ENCODE measurements around the gene LDLRAD3.

GRCh38 chr11:36019722-36020121 lies 75.9 kb downstream of the LDLRAD3 start:
- TF ChIP-seq TARDBP (IDR thresholded peaks at IDR 0.05) (no peak), HDGF (IDR thresholded peaks at IDR 0.05; ENCODE audit: borderline replicate concordance) (no peak), FOXM1 (IDR thresholded peaks at IDR 0.05; ENCODE audit: borderline replicate concordance) (no peak)

Measured in HEK293T (cell line).